H9 (cell line): ENCODE measurements around the gene RGS9. TPM values are rescaled to one million over a fixed set of nuclear protein-coding genes. Genes with fewer than 3 reads are reported as not detected.

ENCODE experiments used
- DNase-seq: peaks from one replicate; pipeline ENCODE4 v3.0.0-alpha.2; 2017
- H2AFZ ChIP-seq: one replicate; pipeline ENCODE4 v1.6.1; 2013; ENCODE audit warnings: mild to moderate bottlenecking, low read length, control low read depth, moderate library complexity
- H2AK5ac ChIP-seq: 2 replicates; pipeline ENCODE4 v1.6.1; 2013; ENCODE audit warnings: low read length, control low read depth, mixed read lengths; ENCODE audit not compliant: insufficient read length
- H2BK120ac ChIP-seq: one replicate; pipeline ENCODE4 v1.6.1; 2013; ENCODE audit warnings: low read depth, mild to moderate bottlenecking, low read length, control low read depth, inconsistent platforms; ENCODE audit not compliant: poor library complexity, severe bottlenecking
- H2BK12ac ChIP-seq: 2 replicates; pipeline ENCODE4 v1.6.1; 2013; ENCODE audit warnings: low read length, control low read depth, mixed read lengths, low read depth; ENCODE audit not compliant: insufficient read length
- H2BK15ac ChIP-seq: 2 replicates; pipeline ENCODE4 v1.6.1; 2013; ENCODE audit warnings: low read depth, low read length, control low read depth
- H2BK20ac ChIP-seq: one replicate; pipeline ENCODE4 v1.6.1; 2013; ENCODE audit warnings: low read depth, mild to moderate bottlenecking, low read length, control low read depth, inconsistent platforms; ENCODE audit not compliant: poor library complexity, severe bottlenecking
- H2BK5ac ChIP-seq: 2 replicates; pipeline ENCODE4 v1.6.1; 2013; ENCODE audit warnings: low read length, control low read depth, mixed read lengths; ENCODE audit not compliant: insufficient read length
- H3K14ac ChIP-seq: 2 replicates; pipeline ENCODE4 v1.6.1; 2013; ENCODE audit warnings: low read length, control low read depth; ENCODE audit not compliant: insufficient read depth
- H3K18ac ChIP-seq: 2 replicates; pipeline ENCODE4 v1.6.1; 2013; ENCODE audit warnings: low read depth, mild to moderate bottlenecking, mixed read lengths, low read length, control low read depth; ENCODE audit not compliant: insufficient read length
- H3K23ac ChIP-seq: 2 replicates; pipeline ENCODE4 v1.6.1; 2013; ENCODE audit warnings: low read length, control low read depth, mixed read lengths, low read depth; ENCODE audit not compliant: insufficient read length
- H3K23me2 ChIP-seq: 2 replicates; pipeline ENCODE4 v1.6.1; 2013; ENCODE audit warnings: low read depth, mild to moderate bottlenecking, mixed read lengths, low read length, control low read depth; ENCODE audit not compliant: insufficient read length, poor library complexity, severe bottlenecking
- H3K27ac ChIP-seq: 2 replicates; pipeline ENCODE4 v1.5.1; 2013; ENCODE audit warnings: low read length, control low read depth, mixed read lengths, low read depth; ENCODE audit not compliant: insufficient read length
- H3K27me3 ChIP-seq: 2 replicates; pipeline ENCODE4 v1.6.1; 2013; ENCODE audit warnings: low read length, control low read depth, inconsistent platforms; ENCODE audit not compliant: insufficient read depth
- H3K4ac ChIP-seq: 2 replicates; pipeline ENCODE4 v1.6.1; 2013; ENCODE audit warnings: low read depth, mild to moderate bottlenecking, control low read depth, inconsistent platforms, low read length, moderate library complexity
- H3K4me1 ChIP-seq: 2 replicates; pipeline ENCODE4 v1.6.1; 2013; ENCODE audit warnings: low read length, control low read depth, inconsistent platforms; ENCODE audit not compliant: insufficient read depth
- H3K4me2 ChIP-seq: 2 replicates; pipeline ENCODE4 v1.6.1; 2013; ENCODE audit warnings: low read length, control low read depth, mixed read lengths; ENCODE audit not compliant: insufficient read length, insufficient read depth
- H3K56ac ChIP-seq: 2 replicates; pipeline ENCODE4 v1.6.1; 2013; ENCODE audit warnings: low read depth, mild to moderate bottlenecking, mixed read lengths, low read length, control low read depth; ENCODE audit not compliant: insufficient read length
- H3K79me1 ChIP-seq: 2 replicates; pipeline ENCODE4 v1.6.1; 2013; ENCODE audit warnings: low read depth, mild to moderate bottlenecking, moderate library complexity, low read length, control low read depth, inconsistent platforms; ENCODE audit not compliant: insufficient read depth, poor library complexity, severe bottlenecking
- H3K79me2 ChIP-seq: 2 replicates; pipeline ENCODE4 v1.6.1; 2013; ENCODE audit warnings: low read length, control low read depth, inconsistent platforms; ENCODE audit not compliant: insufficient read depth
- H3K9ac ChIP-seq: 2 replicates; pipeline ENCODE4 v1.6.1; 2013; ENCODE audit warnings: low read length, control low read depth, mixed read lengths; ENCODE audit not compliant: insufficient read length; ENCODE audit errors: extremely low read depth
- H3K9me3 ChIP-seq: one replicate; pipeline ENCODE4 v1.6.1; 2013; ENCODE audit warnings: low read depth, low read length, inconsistent platforms; ENCODE audit not compliant: control insufficient read depth
- H3T11ph ChIP-seq: one replicate; pipeline ENCODE4 v1.6.1; 2013; ENCODE audit warnings: mild to moderate bottlenecking, low read length, control low read depth, inconsistent platforms
- H4K20me1 ChIP-seq: one replicate; pipeline ENCODE4 v1.6.1; 2013; ENCODE audit not compliant: control insufficient read depth, insufficient read length, insufficient read depth
- H4K5ac ChIP-seq: 2 replicates; pipeline ENCODE4 v1.6.1; 2013; ENCODE audit warnings: low read depth, mild to moderate bottlenecking, mixed read lengths, low read length, control low read depth; ENCODE audit not compliant: insufficient read length
- H4K8ac ChIP-seq: replicated peaks from 2 replicates; pipeline ENCODE4 v1.6.1; 2013; ENCODE audit warnings: low read length, control low read depth, mixed read lengths, low read depth; ENCODE audit not compliant: insufficient read length
- H4K91ac ChIP-seq: 2 replicates; pipeline ENCODE4 v1.6.1; 2013; ENCODE audit warnings: low read depth, mild to moderate bottlenecking, moderate library complexity, mixed read lengths, low read length, control low read depth; ENCODE audit not compliant: insufficient read length
- H3K27ac Mint-ChIP-seq, 3 experiments: 2 replicates in 2 of 3; 3 replicates in 1 of 3; pipeline ENCODE4 v1.8.0; 2020 to 2021; ENCODE audit warnings: mixed read lengths in 3 of 3, mild to moderate bottlenecking in 1 of 3, moderate library complexity in 1 of 3
- H3K27me3 Mint-ChIP-seq: 2 replicates; pipeline ENCODE4 v1.8.0; 2021; ENCODE audit warnings: low read depth, mild to moderate bottlenecking, moderate library complexity, mixed read lengths
- H3K36me3 Mint-ChIP-seq, 3 experiments: 2 replicates in 2 of 3; 3 replicates in 1 of 3; pipeline ENCODE4 v1.8.0; 2020 to 2021; ENCODE audit warnings: low read depth in 3 of 3, mixed read lengths in 3 of 3; ENCODE audit not compliant: insufficient read depth in 1 of 3
- H3K4me1 Mint-ChIP-seq, 2 experiments: 2 replicates each; pipeline ENCODE4 v1.8.0; 2020; ENCODE audit warnings: mixed read lengths in 2 of 2
- H3K4me3 Mint-ChIP-seq, 2 experiments: 2 replicates in 1 of 2; 3 replicates in 1 of 2; pipeline ENCODE4 v1.8.0; 2020 to 2021; ENCODE audit warnings: mild to moderate bottlenecking in 2 of 2, mixed read lengths in 2 of 2, moderate library complexity in 1 of 2
- H3K9me3 Mint-ChIP-seq, 2 experiments: 2 replicates in 1 of 2; 3 replicates in 1 of 2; pipeline ENCODE4 v1.8.0; 2020; ENCODE audit warnings: mild to moderate bottlenecking in 2 of 2, mixed read lengths in 2 of 2, moderate library complexity in 1 of 2
- CTCF ChIP-seq: fragments of 200-600 bp; sonication (generic); conservative IDR thresholded peaks from 3 replicates; pipeline ENCODE4 v1.8.0; 2021; ENCODE audit warnings: antibody characterized with exemption, mild to moderate bottlenecking
- WGBS: extraction: QIAGEN DNeasy Blood & Tissue Kit; methylation state at CpG from one replicate; pipeline ENCODE4 v1.1.7; 2013; ENCODE audit warnings: missing lambda C conversion rate, low lambda C conversion rate, mixed read lengths; ENCODE audit not compliant: insufficient read length; ENCODE audit errors: extremely low coverage; 5-methylcytosine and 5-hydroxymethylcytosine counted together
- total RNA-seq: library from RNA; stranded (reverse); gene quantifications from 2 replicates; pipeline ENCODE4 v1.2.1, GENCODE V29; 2021

RGS9 gene
- total RNA-seq, 1 experiment from 2014 or later: 12.0 TPM

DNA sequence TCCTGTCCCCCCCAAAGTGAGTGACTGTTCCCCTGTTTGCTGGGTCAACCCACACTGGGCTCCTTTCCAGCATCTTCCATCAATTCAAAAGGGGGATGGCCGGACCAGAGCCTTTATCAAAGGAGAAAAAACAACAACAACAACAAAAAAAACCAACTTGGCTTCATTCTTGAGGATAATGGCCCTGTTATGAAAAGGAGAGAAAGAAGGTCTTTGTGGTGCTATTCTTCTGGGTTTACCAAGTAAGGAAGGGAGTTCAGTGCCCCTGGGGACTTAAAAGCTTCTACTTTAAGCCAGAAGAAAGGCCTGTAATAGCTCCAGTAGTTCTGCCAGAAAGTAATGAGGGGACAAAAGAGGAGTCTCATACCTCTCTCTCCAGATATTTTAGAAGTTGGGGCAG is 71.5 kb downstream of the RGS9 start:
- H2AFZ ChIP-seq: no peak overlapping the region
- no peak overlapping the region for H4K91ac ChIP-seq
- no peak overlapping the region for H3K4me2 ChIP-seq
- H2BK120ac ChIP-seq: no peak overlapping the region
- H3K56ac ChIP-seq: no peak overlapping the region
- no peaks in the 10 kb centered on the region for H3K79me2 ChIP-seq
- H4K5ac ChIP-seq: no peak overlapping the region
- H3K27me3 ChIP-seq: no peaks in the 10 kb centered on the region
- peaks cover 15 to 20% of the 10 kb centered on the region in 2 experiments for H3K4me1 Mint-ChIP-seq
- H3K14ac ChIP-seq: no peak overlapping the region
- H3K23me2 ChIP-seq: no peaks in the 10 kb centered on the region
- no CpG with 5 or more reads among the region's 1 CpG for WGBS
- H2AK5ac ChIP-seq: no peak overlapping the region
- H3K9me3 ChIP-seq: no peaks in the 10 kb centered on the region
- H3K27ac Mint-ChIP-seq: peak overlapping the region in 1 of 3 experiments; percentile 56; a peak in 2 of 7 replicates
- H4K8ac ChIP-seq: no peak overlapping the region
- no peak overlapping the region for H2BK20ac ChIP-seq
- H3K27ac ChIP-seq: no peak overlapping the region
- no peak overlapping the region for H3K18ac ChIP-seq
- H2BK15ac ChIP-seq: no peak overlapping the region
- no peak for DNase-seq
- no peak for TF ChIP-seq CTCF
- no peak overlapping the region for H3T11ph ChIP-seq
- H3K9me3 Mint-ChIP-seq: no peaks in the 10 kb centered on the region
- no peak overlapping the region for H3K4ac ChIP-seq
- H3K79me1 ChIP-seq: no peaks in the 10 kb centered on the region
- no peaks in the 10 kb centered on the region for H3K4me1 ChIP-seq
- H3K4me3 Mint-ChIP-seq: no peak overlapping the region
- no peaks in the 10 kb centered on the region for H3K36me3 Mint-ChIP-seq
- no peak overlapping the region for H3K23ac ChIP-seq
- H3K9ac ChIP-seq: no peak overlapping the region
- no peak overlapping the region for H2BK5ac ChIP-seq
- no peaks in the 10 kb centered on the region; the same call in 1 of the 2 replicates for H3K27me3 Mint-ChIP-seq
- no peaks in the 10 kb centered on the region for H4K20me1 ChIP-seq
- no peak overlapping the region for H2BK12ac ChIP-seq
